GM21825 (cell line): ENCODE data around the gene SFXN4.
"Not testable (repeated sequence)": the region's sequence is repeated elsewhere in the genome, so short reads cannot be mapped to it uniquely, and the experiment has no call there.

ENCODE experiments used
- ATAC-seq: cut with Tn5 transposase; IDR thresholded peaks from one replicate; pipeline ENCODE4 v1.9.1; 2021; ENCODE audit warnings: mild to moderate bottlenecking, moderate library complexity; ENCODE audit not compliant: unreplicated experiment

Gene SFXN4

DNA sequence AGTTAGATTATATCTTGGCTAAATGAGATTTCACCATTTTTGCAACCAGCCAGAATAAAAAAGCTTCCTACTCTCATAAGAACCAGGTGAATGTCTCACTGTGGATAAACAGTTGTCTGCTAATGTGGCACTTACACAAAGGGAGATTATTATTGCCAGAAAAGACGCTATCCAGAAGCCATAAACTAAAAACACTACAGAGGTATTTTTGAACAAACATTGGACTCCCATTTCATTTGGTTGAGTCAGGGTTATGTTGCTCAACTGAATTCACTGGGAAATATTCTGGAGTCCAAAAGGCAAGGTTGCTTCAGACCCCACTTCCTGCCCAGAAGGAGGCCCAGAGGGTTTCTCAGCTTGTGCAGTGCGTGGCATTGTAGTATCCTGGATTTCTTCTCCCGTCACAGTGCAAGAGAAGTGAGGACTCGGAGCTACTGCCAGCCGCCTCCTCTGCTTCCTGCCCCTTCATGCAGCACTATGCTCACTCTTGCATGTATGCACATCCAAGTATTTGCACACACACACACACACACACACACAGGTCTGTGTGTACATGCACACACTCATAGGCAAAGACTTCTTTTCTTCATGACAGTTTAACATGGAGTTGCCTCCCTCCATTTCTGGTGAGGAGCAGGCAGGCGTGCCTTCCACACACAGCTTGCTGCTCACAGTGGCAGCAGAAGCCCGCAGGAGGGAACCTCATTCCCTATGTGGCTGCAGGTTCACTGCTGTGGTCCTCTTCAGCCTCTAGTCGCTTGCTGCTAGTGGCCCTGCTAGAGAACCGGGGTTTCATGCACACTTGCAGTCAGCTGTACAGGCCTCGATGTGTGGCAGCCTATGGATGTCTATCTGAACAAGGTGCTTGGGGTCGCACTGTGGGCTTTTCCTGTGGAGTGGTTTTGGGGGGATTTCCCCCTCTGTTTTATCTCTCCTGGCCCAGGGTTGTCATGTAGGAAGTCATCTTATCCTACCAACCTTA, 51.5 kb downstream of the SFXN4 start:
- no peak for ATAC-seq

GRCh38 chr10:119112056-119112455, 53.5 kb downstream of the SFXN4 start:
- no peak for ATAC-seq

DNA sequence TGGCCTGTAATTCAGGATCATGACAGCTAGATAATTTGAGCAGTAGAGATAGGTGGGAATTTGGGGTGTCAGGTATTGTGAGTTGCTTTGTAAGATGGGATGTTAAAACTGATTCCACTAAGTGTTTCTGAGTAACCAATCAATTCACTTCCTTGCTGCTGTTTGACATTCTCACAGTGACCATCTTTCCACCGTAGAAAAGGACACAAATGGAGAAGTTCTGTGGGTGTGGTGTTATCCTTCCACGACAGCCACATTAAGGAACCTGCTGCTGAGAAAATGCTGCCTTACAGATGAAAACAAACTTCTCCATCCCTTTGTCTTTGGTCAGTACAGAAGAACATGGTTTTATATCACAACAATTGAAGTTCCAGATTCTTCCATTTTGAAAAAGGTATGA, 57.7 kb downstream of the SFXN4 start:
- ATAC-seq: not testable (repeated sequence)

DNA sequence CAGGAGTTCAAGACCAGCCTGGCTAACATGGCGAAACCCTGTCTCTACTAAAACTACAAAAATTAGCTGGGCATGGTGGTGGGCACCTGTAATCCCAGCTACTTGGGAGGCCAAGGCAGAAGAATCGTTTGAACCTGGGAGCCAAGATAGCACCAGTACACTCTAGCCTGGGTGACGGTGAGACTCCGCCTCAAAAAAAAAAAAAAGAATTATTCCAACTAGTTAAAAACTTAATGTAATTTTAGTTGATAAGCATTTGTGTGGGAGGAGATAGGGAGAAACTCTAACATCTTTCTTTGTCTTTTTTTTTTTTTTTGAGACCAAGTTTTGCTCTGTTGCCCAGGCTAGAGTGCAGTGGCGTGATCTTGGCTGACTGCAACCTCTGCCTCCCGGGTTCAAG, 58.4 kb downstream of the SFXN4 start:
- ATAC-seq: not testable (repeated sequence)

DNA sequence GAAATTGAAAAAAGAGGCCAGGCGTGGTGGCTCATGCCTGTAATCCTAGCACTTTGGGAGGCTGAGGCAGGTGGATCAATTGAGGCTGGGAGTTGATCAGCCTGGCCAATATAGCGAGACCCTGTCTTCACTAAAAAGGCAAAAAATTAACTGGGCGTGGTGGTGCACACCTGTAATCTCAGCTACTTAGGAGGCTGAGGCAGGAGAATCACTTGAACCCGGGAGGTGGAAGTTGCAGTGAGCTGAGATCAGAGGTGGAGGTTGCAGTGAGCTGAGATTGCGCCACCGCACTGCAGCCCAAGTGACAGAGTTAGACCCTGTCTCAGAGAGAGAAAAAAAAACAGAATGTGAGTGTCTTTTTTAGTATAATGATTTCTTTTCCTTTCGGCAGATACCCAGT, 59.6 kb downstream of the SFXN4 start:
- not testable (repeated sequence) for ATAC-seq

DNA sequence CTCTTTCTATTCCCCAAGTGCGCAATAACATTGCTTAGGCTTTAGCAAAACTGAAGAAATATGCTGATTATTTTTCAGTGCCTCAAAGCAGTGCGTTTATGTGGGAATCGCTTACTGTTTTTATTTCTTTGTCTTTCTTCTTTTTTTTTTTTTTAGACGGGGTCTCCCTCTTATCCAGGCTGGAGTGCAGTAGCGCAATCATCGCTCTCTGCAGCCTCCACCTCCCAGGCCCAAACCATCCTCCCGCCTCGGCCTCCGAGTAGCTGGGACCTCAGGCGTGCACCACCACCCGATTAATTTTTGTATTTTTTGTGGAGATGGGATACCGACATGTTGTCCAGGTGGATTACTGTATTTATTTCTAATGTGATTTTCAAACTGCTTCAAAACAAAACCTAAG, 60.4 kb downstream of the SFXN4 start:
- ATAC-seq: no peak

DNA sequence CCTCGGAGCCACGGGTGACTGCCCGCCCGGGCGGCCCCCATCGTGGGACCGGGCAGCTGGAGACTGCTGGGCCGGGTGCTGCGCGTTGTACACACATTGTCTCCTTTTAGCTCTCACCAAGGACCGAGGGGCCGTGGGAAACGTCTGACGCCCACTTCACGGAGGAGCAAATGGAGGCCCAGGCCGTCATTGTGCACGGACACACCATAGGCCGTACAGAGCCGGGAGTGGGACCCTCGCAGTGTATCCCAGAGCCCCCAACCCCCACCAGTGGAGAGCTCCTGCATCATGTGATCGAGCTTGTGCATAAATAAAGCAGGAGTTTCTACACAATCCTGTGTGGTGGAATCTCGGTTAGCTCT, 60.9 kb downstream of the SFXN4 start:
- no peak for ATAC-seq

DNA sequence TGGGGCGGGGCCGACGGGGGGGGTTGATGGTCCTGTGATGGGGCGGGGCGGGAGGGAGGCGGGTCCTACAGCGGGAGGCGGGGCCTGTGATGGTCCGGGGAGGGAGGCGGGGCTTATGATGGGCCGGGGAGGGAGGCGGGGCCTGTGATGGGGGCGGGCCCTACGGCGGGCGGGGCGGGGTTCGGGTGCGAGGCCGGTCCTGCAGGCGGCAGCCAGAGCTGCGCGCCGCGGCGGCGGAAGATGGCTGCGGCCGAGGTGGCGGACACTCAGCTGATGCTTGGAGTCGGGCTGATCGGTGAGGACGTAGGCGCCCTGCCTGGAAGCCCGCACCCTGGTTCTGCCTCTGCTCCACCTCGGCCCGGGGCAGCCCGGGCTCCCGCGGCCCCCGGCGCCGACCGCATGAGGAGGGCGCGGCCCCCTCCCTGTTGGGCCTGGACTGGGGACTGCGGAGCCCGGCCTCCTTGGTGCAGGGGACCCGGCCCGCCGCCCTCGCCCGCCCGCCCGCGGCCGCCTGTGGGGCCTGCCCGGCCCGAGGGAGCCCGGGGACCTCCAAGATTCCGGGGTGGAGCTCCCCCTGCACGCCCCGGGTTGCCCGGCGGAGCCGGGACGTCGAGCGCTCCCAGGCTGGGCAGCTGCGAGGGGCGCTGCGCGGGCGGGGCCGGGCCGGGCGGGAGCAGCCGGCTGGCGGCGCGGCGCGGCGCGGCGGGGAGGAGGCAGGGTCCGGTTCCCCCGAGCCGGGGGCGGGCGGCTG, 61.4 kb downstream of the SFXN4 start, which contains the start of gene DENND10:
DENND10 (plus strand) TSS at position 211 of the 751 bp plus-strand sequence; CDS start at position 241, 30 bp downstream.
- peak; percentile 85 for ATAC-seq

DNA sequence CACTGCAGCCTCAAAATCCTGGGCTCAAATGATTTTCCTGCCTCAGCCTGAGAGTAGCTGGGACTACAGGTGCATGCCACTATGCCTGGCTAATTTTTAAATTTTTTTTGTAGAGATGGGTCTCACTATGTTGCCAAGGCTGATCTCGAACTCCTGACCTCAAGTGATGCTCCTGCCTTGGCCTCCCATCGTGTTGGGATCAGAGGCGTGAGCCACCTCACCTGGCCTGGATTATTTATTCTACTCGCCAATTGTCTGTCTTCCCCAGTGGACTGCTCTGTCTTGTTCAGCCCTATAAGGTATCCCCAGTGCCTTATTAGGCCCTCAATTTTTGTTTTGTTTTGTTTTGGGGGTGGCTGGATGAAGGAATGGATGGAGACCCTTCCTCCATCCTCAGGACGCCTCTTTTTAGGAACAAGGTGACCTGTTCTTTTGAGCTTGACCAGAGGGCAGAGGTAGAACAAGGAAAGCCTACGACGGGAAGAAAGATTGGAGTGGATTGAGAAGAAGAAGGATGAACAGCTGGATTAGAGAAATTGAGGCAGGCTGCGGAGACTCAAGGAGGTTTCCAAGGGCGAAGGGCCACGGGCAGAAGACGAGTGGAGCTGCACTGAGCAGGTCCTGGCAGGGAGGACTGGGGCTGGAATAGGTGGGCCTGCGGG, 62.1 kb downstream of the SFXN4 start:
- ATAC-seq: no peak

GRCh38 chr10:119101366-119102098, 64.0 kb downstream of the SFXN4 start:
- ATAC-seq: no peak

DNA sequence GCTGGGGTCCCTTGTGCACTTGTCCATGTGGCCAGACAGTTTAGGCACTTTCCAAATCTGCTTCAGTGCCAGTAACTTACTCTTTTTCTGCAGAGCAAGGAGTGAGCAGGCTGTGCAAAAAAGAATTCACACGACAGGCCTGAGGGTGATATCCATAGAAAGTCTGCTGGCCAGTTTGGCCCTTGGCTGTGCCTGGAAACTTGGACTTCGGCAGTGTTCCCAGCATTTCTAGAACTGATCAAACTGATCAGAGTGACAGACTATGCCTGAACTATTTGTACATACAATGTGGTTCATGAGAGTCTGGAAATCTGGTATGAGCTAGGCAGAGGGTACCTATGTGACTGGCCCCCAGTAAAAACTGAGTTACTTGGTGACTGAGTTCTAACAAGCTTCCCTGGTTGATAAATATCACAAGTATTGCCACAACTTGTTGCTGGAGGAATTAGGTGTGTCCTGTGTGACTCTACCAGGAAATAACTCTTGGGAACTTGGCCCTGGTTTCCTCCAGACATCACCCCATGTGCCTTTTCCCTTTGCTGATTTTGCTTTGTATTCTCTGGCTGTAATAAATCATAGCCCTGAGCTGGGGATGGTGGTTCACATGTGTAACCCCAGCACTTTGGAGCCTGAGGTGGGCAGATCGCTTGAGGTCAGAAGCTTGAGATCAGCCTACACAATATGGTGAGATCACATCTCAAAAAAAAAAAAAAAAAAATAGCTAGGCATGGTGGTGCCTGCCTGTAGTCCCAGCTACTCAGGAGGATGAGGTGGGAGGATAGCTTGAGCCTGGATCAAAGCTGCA, 64.9 kb downstream of the SFXN4 start:
- no peak for ATAC-seq

DNA sequence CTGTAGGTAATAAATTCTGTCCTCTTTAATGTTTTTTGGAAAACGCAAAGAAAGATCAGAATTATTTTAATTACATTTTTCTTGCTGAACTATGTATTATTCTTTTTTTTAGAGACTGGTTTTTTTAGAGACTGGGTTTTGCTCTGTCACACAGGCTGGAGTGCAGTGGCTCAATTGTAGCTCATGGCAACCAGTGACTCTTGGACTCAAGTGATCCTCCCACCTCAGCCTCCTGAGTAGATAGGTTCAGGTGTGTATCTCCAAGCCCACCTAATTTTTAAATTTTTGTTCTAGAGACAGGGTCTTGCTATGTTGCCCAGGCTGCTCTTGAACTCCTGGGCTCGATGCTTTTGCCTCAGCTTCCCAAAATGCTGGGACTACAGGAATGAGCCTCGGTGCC, 66.9 kb downstream of the SFXN4 start:
- no peak for ATAC-seq

DNA sequence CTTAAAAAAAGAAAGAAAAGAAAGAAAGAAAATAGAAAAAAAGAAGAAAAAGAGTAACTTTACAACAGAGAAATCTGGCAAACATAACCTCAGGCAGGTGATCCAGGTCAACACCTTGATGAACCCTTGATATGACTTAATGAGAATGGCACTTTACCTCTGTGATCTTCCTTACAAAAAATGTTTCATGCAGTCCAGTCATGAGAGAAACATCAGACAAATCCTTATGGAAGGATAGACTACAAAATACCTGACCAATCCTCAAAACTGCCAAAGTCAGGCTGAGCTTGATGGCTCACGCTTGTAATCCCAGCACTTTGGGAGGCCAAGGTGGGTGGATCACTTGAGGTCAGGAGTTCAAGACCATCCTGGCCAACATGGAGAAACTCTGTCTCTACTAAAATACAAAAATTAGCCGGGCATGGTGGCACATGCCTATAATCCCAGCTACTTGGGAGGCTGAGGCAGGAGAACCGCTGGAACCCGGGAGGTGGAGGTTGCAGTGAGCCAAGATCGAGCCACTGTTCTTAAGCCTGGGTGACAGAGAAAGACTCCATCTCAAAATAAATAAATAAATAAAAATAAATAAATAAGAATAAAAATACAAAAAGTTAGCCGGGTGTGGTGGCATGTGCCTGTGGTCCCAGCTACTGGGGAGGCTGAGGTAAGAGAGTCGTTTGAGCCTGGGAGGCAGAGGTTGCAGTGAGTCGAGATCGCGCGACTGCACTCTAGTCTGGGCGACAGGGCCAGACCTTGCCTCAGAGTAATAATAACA, 68.7 kb downstream of the SFXN4 start:
- not testable (repeated sequence) for ATAC-seq

DNA sequence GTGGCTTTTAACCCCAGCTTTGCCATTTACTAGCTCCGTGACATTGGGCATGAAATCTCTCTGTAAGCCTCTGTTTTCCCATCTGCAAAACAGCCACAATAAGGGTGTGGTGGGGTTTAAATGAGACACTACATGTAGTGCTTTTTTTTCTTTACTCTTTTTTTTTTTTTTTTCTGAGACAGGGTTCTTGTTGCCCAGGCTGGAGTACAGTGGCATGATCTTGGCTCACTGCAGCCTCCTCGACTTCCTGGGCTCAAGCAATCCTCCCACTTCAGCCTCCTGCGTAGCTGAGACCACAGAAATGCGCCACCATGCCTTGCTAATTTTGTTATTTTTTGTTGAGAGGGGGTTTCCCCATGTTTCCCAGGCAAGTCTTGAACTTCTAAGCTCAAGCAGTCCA, 69.9 kb downstream of the SFXN4 start:
- ATAC-seq: no peak

DNA sequence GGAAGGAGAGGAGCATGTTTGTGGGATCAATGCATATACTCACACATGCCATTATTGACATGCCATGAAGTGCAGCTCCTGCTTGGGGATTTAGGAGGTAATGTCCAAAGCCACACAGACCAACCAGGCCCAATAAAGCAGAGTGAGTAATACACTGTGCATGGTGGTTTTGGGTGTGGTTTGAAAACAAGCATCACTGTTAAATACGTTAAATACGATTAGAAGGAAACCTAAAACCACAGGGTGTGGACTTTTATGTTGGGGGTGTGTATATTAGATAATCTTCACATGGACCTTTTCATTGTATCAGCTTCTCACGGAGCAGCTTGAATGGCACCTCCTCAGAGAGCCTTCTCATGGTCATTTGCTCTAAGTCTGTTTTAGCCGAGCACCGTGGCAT, 74.5 kb downstream of the SFXN4 start:
- no peak for ATAC-seq
